HepG2 (cell line): ENCODE data around the gene TFAM. TPM values are rescaled to one million over a fixed set of nuclear protein-coding genes. Genes with fewer than 3 reads are reported as not detected.

Experiments
- ATAC-seq: fragments of 200-7000 bp; cut with Tn5 transposase; 3 replicates; pipeline ENCODE4 v1.9.1; 2020; ENCODE audit warnings: mild to moderate bottlenecking, moderate library complexity
- BruUV-seq: library from RNA; stranded (reverse); fragments of 400-500 nt; replicated peaks from 2 replicates; lab custom pipeline; 2021; lab: Mats Ljungman, UMichigan
- CTCF ChIA-PET: fragments of 300-600 bp; formaldehyde crosslinking; extraction: SDS; loops from one replicate; lab custom pipeline; 2021; ENCODE audit warnings: low total read pairs, inconsistent platforms, low intra/inter-chr PET ratio; lab: Yijun Ruan, JAX
- POLR2A ChIA-PET: fragments of 350-600 bp; sonication (Branson Sonifier 250); formaldehyde crosslinking; loops from one replicate; lab custom pipeline; 2020; ENCODE audit warnings: antibody characterized with exemption, inconsistent platforms; lab: Yijun Ruan, JAX
- DNase-seq: peaks from one replicate; pipeline ENCODE4 v3.0.0-alpha.2; 2015; ENCODE audit warnings: low spot score
- FAIRE-seq: peaks from 3 replicates; lab custom pipeline; 2011; peaks lifted over from hg19 to GRCh38; lab: Jason Lieb, UNC
- H2AFZ ChIP-seq: one replicate; pipeline ENCODE4 v1.6.1; 2011; ENCODE audit warnings: low read length, inconsistent platforms
- H3K27ac ChIP-seq: fragments of 300-600 bp; 3 replicates; pipeline ENCODE4 v1.8.0; 2011; ENCODE audit warnings: mixed run types, mild to moderate bottlenecking, mixed read lengths, low read length, inconsistent platforms; ENCODE audit not compliant: insufficient read depth; ENCODE audit errors: extremely low read length
- H3K27me3 ChIP-seq, 2 experiments: fragments of 200-600 bp in 1 of 2; 2 replicates in 1 of 2; 3 replicates in 1 of 2; pipeline versions ENCODE4 v1.6.0 to v1.8.0; 2011; ENCODE audit warnings: low read length in 2 of 2, mild to moderate bottlenecking in 2 of 2, moderate library complexity in 2 of 2, inconsistent platforms in 1 of 2; ENCODE audit not compliant: insufficient read depth in 2 of 2, control insufficient read depth in 1 of 2
- H3K36me3 ChIP-seq, 2 experiments: fragments of 200-600 bp in 1 of 2; replicated peaks in 1 of 2; 2 replicates in 1 of 2; 3 replicates in 1 of 2; pipeline versions ENCODE4 v1.5.1 to v1.8.0; 2011; ENCODE audit warnings: low read length in 2 of 2, inconsistent platforms in 1 of 2; ENCODE audit not compliant: insufficient read depth in 2 of 2, control insufficient read depth in 1 of 2
- H3K4me1 ChIP-seq: 2 replicates; pipeline ENCODE4 v1.5.1; 2012; ENCODE audit warnings: low read length, inconsistent platforms; ENCODE audit not compliant: insufficient read depth
- H3K4me2 ChIP-seq: 2 replicates; pipeline ENCODE4 v1.6.0; 2011; ENCODE audit warnings: low read depth, low read length, inconsistent platforms
- H3K4me3 ChIP-seq, 3 experiments: fragments of 200-600 bp in 1 of 3; sonication (generic), shearing (Covaris generic) in 1 of 3; replicated peaks in 1 of 3; 2 replicates each; pipeline ENCODE4 v1.5.1; 2011 to 2016; ENCODE audit warnings: low read length in 3 of 3, inconsistent platforms in 2 of 3, low read depth in 2 of 3, mild to moderate bottlenecking in 2 of 3, control low read depth in 1 of 3, mixed read lengths in 1 of 3; ENCODE audit not compliant: insufficient read depth in 1 of 3
- H3K79me2 ChIP-seq: one replicate; pipeline ENCODE4 v1.6.1; 2011; ENCODE audit warnings: low read length, inconsistent platforms; ENCODE audit not compliant: insufficient read depth
- H3K9ac ChIP-seq: 2 replicates; pipeline ENCODE4 v1.6.0; 2011; ENCODE audit warnings: mild to moderate bottlenecking, low read depth, low read length, inconsistent platforms; ENCODE audit not compliant: insufficient read depth
- H3K9me3 ChIP-seq: 2 replicates; pipeline ENCODE4 v1.5.1; 2012; ENCODE audit warnings: mild to moderate bottlenecking, low read length
- H4K20me1 ChIP-seq: 2 replicates; pipeline ENCODE4 v1.6.0; 2011; ENCODE audit warnings: inconsistent platforms, mild to moderate bottlenecking, low read length, moderate library complexity; ENCODE audit not compliant: insufficient read depth
- GTF3A ChIP-seq: sonication (generic); formaldehyde crosslinking; conservative IDR thresholded peaks from 2 replicates; pipeline ENCODE4 v1.4.0; 2020; ENCODE audit warnings: mild to moderate bottlenecking, missing genetic modification reagents
- JUND ChIP-seq: sonication (generic); formaldehyde crosslinking; IDR thresholded peaks from 2 replicates; pipeline ENCODE4 v1.8.0; 2022; ENCODE audit warnings: mild to moderate bottlenecking, missing genetic modification reagents
- KMT2B ChIP-seq: IDR thresholded peaks from 2 replicates; pipeline ENCODE4 v1.6.1; 2016; ENCODE audit warnings: missing genetic modification reagents, missing compliant biosample characterization
- MBD4 ChIP-seq: IDR thresholded peaks from 2 replicates; pipeline ENCODE4 v1.6.1; 2012; ENCODE audit warnings: low read length, inconsistent platforms, borderline replicate concordance
- NFAT5 ChIP-seq: sonication (generic); formaldehyde crosslinking; IDR thresholded peaks from 2 replicates; pipeline ENCODE4 v1.4.0; 2020; ENCODE audit warnings: missing genetic modification reagents
- PAX8 ChIP-seq: sonication (generic); formaldehyde crosslinking; IDR thresholded peaks from 2 replicates; pipeline ENCODE4 v1.8.0; 2022; ENCODE audit warnings: mild to moderate bottlenecking, missing genetic modification reagents, borderline replicate concordance
- SMAD1 ChIP-seq: sonication (generic); formaldehyde crosslinking; IDR thresholded peaks from 2 replicates; pipeline ENCODE4 v1.4.0; 2020; ENCODE audit warnings: missing genetic modification reagents, low read depth, mild to moderate bottlenecking, borderline replicate concordance
- SP1 ChIP-seq, 2 experiments: fragments of 450-650 bp in 1 of 2; sonication (generic) in 1 of 2; formaldehyde crosslinking in 1 of 2; IDR thresholded peaks; 2 replicates each; pipeline versions ENCODE4 v1.4.0 to v1.6.1; 2016 to 2020; ENCODE audit warnings: missing genetic modification reagents in 1 of 2
- ZBTB42 ChIP-seq: sonication (generic); formaldehyde crosslinking; IDR thresholded peaks from 2 replicates; pipeline ENCODE4 v1.5.0; 2020; ENCODE audit warnings: mild to moderate bottlenecking, missing genetic modification reagents
- ZNF33A ChIP-seq: sonication (generic); formaldehyde crosslinking; IDR thresholded peaks from 2 replicates; pipeline ENCODE4 v1.5.1; 2020; ENCODE audit warnings: missing genetic modification reagents, mild to moderate bottlenecking, moderate library complexity, borderline replicate concordance
- ZNF841 ChIP-seq: sonication (generic); formaldehyde crosslinking; IDR thresholded peaks from 2 replicates; pipeline ENCODE4 v1.8.1; 2023; ENCODE audit warnings: missing genetic modification reagents, borderline replicate concordance
- WGBS: methylation state at CpG from one replicate; pipeline ENCODE4 v1.1.6; 2017; ENCODE audit warnings: low lambda C conversion rate; 5-methylcytosine and 5-hydroxymethylcytosine counted together
- in situ Hi-C: cut with HindIII; loops from 2 replicates; pipeline ENCODE4 v1.10.0; 2017; ENCODE audit warnings: low pct_unique_long_range_greater_than_20kb; ENCODE audit not compliant: extremely low pct_ligation_motif_present
- intact Hi-C: fragments of 100-400 bp; cut with micrococcal nuclease; formaldehyde crosslinking; loops from one replicate; pipeline ENCODE4 v1.10.0; 2022; ENCODE audit not compliant: unreplicated experiment
- polyA plus RNA-seq, 8 experiments: library from polyadenylated mRNA; depleted of rRNA in 3 of 8; stranded (reverse) in 7 of 8; unstranded in 1 of 8; fragments of >200 nt; fragmentation: Illumina TruSeq in 4 of 8; extraction: Trizol in 4 of 8; gene quantifications; 2 replicates each; pipeline versions ENCODE4 v1.2.1 to v1.2.3, GENCODE V29; 2011 to 2016; ENCODE audit warnings: low read depth in 4 of 8, missing spikeins in 1 of 8, mixed read lengths in 1 of 8; ENCODE audit not compliant: insufficient read depth in 1 of 8
- total RNA-seq, 5 experiments: library from RNA; depleted of rRNA; stranded (reverse); fragments of >200 nt; fragmentation: Illumina TruSeq; extraction: Trizol; gene quantifications; 2 replicates each; pipeline ENCODE4 v1.2.3, GENCODE V29; 2016; ENCODE audit warnings: low read depth in 1 of 5

Gene TFAM
- total and polyA plus RNA-seq, 2 of the 13 experiments (the other 11 are each of a cell fraction or from before 2014, with no cell fraction given) = 18.4 to 125 TPM

DNA sequence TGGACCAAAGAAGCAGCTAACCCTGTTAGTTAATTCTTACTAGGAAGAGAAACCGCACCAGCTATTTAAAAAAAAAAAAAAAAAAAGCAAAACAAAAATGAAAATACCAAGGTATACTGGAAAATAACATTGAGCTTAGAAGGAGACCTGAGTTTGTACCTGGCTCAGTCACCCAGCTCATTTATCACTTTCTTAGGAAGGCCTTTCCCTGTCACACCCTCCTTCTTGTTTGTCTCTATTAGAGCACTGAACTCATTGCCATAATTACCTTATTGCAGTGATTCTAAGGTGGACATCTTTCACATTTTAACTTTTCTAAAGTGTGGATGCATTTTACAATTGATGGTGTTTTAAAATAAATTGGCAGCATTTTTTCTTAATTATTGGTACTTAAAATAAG, 26.3 kb upstream of the TFAM start:
- no peak for ATAC-seq
- ChIA-PET CTCF (no interaction called here), POLR2A (interaction anchor here (1.0 kb wide), 1 partner anchor 24 kb away, joined by 4 read pairs; the partner anchor contains the start of gene UBE2D1)
- peaks cover 0 to 3% of the 10 kb centered on the region in 2 experiments; a peak in 2 of 5 replicates for H3K36me3 ChIP-seq
- BruUV-seq = no TSS peak
- TF ChIP-seq ZBTB42 (CRISPR knock-in tag) (no peak), SMAD1 (CRISPR knock-in tag) (no peak), JUND (CRISPR knock-in tag) (no peak), ZNF33A (CRISPR knock-in tag) (no peak), PAX8 (CRISPR knock-in tag) (no peak)
- peaks cover 6% of the 10 kb centered on the region for H3K79me2 ChIP-seq
- in situ Hi-C loops = no loop called here
- no peaks in the 10 kb centered on the region for H3K4me1 ChIP-seq
- DNase-seq = no peak
- WGBS = 100% methylated on average over 1 of the region's 1 CpG
- intact Hi-C loops = no loop called here
- H2AFZ ChIP-seq = no peak overlapping the region
- no peak overlapping the region for H3K27ac ChIP-seq
- no peak for FAIRE-seq
- no peak overlapping the region for H3K4me3 ChIP-seq
- no peak overlapping the region for H3K4me2 ChIP-seq
- no peak overlapping the region for H3K9ac ChIP-seq
- H4K20me1 ChIP-seq = no peaks in the 10 kb centered on the region
- no peaks in the 10 kb centered on the region for H3K27me3 ChIP-seq
- H3K9me3 ChIP-seq = no peaks in the 10 kb centered on the region

GRCh38 chr10:58359541-58359940, 25.7 kb upstream of the TFAM start:
- no peak overlapping the region for H3K27ac ChIP-seq
- H3K79me2 ChIP-seq = peaks cover 5% of the 10 kb centered on the region
- H3K4me3 ChIP-seq = no peak overlapping the region
- H3K4me2 ChIP-seq = no peak overlapping the region
- ChIA-PET CTCF (no interaction called here), POLR2A (no interaction called here)
- H4K20me1 ChIP-seq = no peaks in the 10 kb centered on the region
- no peak overlapping the region for H2AFZ ChIP-seq
- ATAC-seq = no peak
- H3K27me3 ChIP-seq = no peaks in the 10 kb centered on the region
- no peak for FAIRE-seq
- no peak for DNase-seq
- no peaks in the 10 kb centered on the region for H3K4me1 ChIP-seq
- no peak overlapping the region for H3K9ac ChIP-seq
- TF ChIP-seq ZNF841 (no peak), NFAT5 (CRISPR knock-in tag) (no peak), SP1 (IDR thresholded peaks at IDR 0.05) (no peak), SP1 (CRISPR knock-in tag; IDR thresholded peaks at IDR 0.05) (no peak), MBD4 (no peak), KMT2B (no peak), GTF3A (CRISPR knock-in tag) (no peak)
- BruUV-seq = no TSS peak
- H3K36me3 ChIP-seq = peaks cover 0 to 6% of the 10 kb centered on the region in 2 experiments; a peak in 2 of 5 replicates
- intact Hi-C loops (no loop called here), in situ Hi-C loops (no loop called here)
- WGBS = 98% methylated on average over 3 of the region's 3 CpGs
- no peaks in the 10 kb centered on the region for H3K9me3 ChIP-seq
